UCSD-AML1 (cell line): ENCODE data around the gene MEGF6.

Experiments
- DNase-seq: peaks from one replicate; lab custom pipeline; 2025; ENCODE audit not compliant: unreplicated experiment; lab: John Stamatoyannopoulos, UW

The MEGF6 gene

GRCh38 chr1:3522112-3522511 is 89.2 kb downstream of the MEGF6 start:
- DNase-seq, result no peak

- DNase-seq, result no peak
Measured at GRCh38 chr1:3521426-3521825, 89.9 kb downstream of the MEGF6 start.

DNA sequence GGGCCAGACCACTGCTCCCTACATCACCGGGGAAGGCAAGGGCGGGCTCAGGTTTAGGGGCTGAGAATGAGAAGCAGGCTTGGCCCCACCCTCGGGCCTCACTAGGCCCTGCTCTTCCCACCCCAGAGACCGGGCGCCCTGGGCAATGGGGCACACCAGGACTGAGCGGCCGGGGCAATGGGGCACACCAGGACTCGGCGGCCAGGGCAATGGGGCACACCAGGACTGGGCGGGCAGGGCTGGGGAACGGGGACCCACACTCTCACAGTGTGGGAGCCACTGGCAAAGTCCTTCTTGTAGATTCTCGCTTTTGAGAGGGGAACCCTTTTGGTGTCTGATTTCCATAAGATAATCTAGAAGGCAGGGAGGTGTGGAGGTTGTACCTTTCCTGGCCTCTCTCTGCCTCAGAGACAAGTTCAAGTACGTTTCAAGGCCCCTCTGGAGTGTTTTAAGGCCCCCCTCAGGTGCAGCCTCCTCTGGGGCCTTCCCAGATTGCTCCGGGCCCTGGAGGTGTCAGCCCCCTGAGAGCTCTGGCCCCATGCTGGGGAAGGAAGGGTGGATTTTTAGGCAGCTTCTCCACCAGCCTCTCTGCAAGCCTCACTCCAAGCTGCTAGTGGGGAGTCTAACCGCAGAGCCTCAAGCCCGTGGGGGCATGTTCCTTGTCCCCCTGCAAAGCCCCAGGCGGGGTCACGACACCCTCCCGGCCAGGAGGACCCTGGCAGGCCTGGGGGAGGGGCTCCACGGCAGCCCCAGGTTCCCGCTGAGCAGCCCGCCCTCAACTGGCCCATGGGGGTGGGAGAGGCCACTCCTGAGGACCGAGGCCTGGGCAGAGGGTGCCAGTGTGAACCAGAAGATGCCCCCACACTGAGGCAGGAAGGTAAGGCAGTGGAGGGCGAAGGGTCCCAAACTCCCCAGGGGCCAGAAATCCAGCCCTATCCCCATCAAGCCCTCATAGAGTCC is 90.6 kb downstream of the MEGF6 start:
- DNase-seq, result no peak

GRCh38 chr1:3519301-3519885 is 91.9 kb downstream of the MEGF6 start:
- no peak for DNase-seq

DNA sequence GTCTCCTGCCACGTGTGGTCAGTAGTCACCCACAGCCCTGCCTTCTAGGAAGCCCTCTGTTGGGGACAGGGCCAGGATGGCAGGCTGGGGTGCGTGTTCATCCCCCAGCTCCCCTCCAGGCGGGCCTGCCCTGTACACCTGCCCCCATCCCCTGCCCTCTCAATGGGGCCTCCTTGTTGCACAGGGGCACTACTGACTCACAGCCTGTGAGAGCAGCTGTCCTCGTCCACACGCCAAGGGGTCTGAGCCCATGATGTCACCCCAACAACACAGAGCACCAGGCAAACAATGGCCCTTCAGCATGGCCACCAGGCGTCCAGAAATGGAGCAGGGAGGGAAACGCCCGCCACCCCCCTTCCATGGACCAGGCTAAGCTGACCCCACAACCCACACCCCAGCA is 92.6 kb downstream of the MEGF6 start:
- DNase-seq, result no peak

- DNase-seq, result no peak
Measured at GRCh38 chr1:3518256-3518655, 93.1 kb downstream of the MEGF6 start.

DNA sequence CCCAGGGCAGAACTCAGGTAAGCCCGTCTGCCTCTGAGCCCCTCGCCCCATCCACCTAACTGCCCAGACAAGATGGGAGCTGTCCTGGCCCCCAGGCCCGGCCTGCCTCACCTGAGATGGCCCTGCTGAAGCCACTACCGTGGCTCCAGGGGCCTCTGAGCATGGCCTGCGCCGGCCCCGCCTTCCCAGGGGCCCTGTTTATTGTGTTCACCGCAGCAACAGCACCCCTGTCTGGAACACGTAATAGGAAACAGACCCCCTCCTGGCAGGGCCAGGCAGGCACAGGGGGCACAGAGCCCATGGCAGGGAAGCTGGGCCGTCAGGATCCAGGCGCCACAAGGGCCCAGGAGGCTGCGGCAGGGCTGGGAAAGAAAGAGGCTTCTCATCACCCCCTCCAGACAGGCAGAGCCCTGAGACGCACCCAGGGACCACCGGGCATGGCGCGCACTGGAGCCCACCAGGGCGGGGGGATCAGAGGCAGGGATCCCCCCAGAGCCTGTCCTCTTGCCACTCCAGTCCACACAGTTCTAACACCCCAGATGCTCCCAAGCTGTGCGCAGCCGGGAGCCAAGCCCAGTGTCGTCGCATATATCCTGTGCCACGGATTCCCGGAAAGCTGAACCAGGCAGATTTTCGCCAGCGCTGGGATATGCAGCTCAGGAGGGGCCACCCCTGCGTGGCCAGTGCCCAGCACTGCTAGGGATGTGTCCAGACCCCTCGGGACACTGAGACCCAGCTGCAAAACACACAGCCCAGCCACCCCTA is 94.2 kb downstream of the MEGF6 start:
- no peak for DNase-seq

GRCh38 chr1:3516481-3516869 is 94.8 kb downstream of the MEGF6 start:
- DNase-seq, result no peak

DNA sequence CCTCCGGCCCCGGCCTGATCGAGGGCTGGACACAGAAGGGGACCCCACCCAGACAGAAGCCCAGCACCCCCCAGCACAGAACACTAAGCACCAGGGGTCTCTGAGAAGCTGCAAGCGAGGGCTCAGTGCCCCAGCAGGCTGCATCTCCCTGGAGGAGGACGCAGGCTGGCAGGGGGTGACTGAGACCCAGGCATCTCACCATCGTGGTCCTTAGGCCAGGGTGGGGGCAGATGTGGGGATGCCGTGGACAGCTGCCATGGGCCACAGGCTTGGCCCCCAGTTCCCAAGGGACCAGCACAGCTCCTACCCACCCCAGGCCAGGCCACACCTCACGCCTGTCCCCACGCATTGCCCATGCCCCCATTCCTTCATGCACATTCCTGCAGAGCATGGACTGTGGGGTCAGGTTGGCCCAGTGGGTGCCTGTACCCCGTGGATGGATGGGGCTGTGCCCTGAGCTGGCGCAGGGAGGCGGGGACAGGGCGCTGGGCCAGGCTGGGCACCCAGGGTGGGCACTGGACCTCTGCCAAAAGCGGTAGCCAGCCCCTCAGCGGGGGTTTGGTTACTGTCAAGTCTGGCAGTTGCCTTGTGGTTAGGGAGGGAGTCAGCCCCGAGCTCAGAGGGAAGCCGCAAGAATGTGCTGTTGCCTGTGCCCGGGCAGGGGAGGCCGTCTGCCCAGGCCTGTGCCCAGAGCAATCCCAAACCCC is 95.4 kb downstream of the MEGF6 start:
- DNase-seq, result no peak

DNA sequence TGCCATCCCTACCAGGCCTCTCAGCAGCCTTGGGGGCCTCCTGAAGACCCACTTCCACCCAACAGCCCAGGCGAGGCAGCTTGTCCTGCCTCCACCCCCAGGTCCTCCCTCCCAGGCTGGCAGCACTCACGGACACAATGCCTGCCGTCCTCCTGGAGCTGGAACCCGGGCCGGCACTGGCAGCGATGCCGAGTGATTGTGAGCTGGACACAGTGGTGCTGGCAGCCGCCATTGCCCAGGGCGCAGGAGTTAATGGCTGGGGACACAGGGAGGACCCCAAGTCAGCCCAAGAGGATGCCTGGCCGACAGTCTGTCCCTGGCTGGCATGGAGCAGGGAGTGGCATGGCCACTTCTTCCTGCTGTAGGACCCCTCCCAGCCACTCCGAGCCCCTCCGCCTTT is 96.0 kb downstream of the MEGF6 start:
- DNase-seq, result no peak

DNA sequence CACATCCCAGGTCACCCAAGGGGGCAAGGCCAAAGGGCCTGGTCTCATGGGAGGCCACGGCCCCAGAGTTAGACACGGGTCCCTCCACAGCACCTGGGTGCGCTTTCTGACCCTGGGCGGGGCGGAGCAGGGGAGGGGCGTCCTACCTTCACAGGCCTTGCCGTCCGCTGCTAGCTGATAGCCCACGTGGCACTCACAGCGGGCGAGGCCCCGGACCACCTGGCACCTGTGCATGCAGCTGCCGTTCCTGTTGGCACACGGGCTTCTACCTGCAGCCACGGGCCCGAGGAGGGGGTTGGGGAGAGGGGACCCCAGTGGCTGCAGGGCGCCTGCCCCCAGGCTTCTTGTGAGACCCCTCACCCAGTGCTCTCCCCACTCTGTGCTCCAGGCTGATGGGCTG is 96.9 kb downstream of the MEGF6 start:
- DNase-seq, result no peak

GRCh38 chr1:3511856-3512255 is 99.5 kb downstream of the MEGF6 start:
- no peak for DNase-seq

DNA sequence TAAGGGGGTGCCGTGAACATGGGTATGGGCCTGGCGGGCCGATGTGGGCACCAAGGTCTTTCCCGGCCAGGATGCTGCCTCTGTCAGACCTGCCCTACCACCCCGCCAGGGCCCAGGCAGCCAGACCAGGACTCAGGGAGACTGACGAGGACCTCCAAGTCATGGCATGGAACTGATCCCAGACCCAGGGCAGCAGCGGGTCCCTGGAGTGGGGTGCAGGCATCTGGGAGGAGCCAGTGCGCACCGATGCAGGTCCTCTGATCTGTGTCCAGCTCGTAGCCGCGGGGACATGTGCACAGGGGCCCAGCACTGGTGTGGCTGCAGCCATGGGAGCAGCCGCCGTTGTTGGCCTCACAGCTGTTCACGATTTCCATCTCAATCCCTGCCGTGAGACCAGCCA is 100.0 kb downstream of the MEGF6 start:
- DNase-seq, result no peak

DNA sequence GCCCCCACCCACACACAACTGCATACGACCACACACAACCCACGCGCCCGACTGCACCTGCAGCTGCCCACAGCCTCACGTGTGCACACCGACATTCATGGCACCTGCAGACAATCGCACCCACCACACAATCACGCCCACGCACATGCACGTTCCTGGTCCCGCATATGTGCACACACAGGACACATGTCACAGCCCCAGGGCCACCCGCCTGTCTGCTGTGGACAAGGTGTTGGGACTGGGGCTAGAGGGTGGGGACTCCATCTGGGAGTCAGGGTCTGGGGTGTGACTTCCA is 100.4 kb downstream of the MEGF6 start:
- DNase-seq, result no peak

- DNase-seq, result no peak
Measured at GRCh38 chr1:3510136-3510955, 101.0 kb downstream of the MEGF6 start.

GRCh38 chr1:3509721-3510120 is 101.6 kb downstream of the MEGF6 start:
- DNase-seq, result no peak

GRCh38 chr1:3508757-3509415 is 102.4 kb downstream of the MEGF6 start:
- DNase-seq, result no peak

GRCh38 chr1:3507636-3508275 is 103.6 kb downstream of the MEGF6 start:
- no peak for DNase-seq

GRCh38 chr1:3506943-3507342 is 104.4 kb downstream of the MEGF6 start:
- DNase-seq, result no peak

- DNase-seq, result no peak
Measured at GRCh38 chr1:3506041-3506440, 105.3 kb downstream of the MEGF6 start.
